HG03196 (cell line): ENCODE results near the gene ZMAT5.
A peak's percentile ranks its signal among the peaks of the same experiment; 100 is the strongest.

Experiments
- ATAC-seq: cut with Tn5 transposase; IDR thresholded peaks from one replicate; pipeline ENCODE4 v1.9.1; 2021; ENCODE audit not compliant: unreplicated experiment

The ZMAT5 gene

DNA sequence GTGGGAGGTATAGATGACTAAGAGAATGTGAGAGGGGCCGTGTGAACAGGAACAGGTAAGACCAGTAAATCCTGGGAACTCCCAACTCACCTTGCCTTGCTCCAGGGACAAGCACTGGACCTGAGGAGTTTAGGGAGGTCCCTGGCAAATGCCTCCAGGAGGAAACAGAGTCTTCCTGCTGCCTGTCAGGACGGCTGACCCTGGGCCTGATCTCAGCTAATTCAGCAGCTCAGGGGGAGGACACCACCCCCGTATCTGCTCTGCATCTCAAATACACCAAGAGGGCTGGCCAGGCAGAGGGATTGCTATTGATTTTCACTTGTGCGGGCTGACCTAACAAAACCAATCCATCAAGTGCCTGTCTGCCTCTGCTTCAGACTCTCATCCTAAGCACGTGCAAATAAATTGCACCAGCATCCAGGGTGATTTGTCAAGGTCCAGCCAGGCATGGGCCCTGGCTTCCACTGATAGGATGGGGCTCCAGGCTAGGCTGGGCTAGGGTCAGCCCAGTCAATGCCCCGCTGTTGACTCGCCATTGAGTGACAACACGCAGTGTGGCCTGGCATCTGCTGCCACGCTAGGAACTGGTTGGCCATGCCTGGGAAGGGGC, 20.7 kb upstream of the ZMAT5 start:
- ATAC-seq, result no peak

DNA sequence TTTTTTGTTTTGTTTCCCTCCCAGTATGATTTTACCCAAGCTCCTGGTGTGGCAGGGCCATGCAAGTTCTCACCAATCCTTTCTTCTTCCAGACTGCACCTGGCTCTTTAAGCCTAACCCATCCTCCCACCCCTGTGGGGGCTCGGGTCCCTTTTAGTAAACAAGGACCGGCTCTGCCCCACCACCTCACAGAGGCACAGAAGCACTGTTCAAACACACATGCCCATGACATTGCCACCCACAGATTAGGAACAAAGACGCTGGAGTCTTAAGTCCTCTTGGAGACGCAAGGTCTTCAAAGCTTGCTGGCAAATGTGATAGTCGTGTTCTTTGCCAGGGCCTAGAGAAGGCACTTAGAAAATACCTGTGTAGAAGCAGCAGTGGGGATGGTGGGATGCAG, 19.2 kb upstream of the ZMAT5 start:
- ATAC-seq, result no peak

- no peak for ATAC-seq
Observed at GRCh38 chr22:29784451-29785361, 17.9 kb upstream of the ZMAT5 start.

DNA sequence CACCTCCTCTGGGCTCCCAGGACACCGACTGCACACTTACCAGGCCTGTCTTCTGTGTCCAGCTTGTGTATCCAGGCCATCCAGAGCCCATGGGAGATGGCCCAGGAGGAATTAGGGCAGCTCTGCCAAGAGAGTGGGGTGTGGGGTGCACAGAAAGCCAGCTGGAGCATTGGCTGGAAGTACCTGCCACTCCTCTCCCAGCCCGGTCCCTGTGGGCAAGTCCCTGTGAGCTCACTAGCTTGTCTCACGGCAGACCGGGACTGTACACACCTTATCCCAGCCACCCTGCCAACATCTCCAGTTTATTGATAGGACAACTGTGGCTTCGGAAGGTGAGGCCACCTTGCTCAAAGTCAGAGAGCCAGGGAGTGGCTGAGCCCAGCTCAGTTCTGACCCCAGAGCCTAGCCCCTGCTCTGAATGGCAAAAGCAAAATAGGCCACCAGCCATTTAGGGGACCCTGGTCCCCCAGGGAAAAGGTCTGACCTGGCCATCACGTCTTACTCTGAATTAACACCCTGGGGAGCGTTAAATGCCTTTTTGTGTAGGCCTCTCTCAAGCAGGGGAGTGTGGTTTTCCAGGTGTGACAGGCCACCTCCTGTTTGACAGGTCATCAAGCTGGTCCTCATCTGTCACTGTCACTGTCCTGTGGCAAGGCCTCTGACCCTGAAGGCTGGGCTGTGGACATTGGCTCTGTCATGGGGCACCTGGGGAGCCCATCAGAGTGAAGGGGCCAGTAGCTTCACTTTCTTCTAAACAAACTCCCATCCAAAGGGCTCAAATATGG, 15.4 kb upstream of the ZMAT5 start:
- ATAC-seq, result no peak

- no peak for ATAC-seq
Observed at GRCh38 chr22:29780748-29781676, 14.2 kb upstream of the ZMAT5 start.

DNA sequence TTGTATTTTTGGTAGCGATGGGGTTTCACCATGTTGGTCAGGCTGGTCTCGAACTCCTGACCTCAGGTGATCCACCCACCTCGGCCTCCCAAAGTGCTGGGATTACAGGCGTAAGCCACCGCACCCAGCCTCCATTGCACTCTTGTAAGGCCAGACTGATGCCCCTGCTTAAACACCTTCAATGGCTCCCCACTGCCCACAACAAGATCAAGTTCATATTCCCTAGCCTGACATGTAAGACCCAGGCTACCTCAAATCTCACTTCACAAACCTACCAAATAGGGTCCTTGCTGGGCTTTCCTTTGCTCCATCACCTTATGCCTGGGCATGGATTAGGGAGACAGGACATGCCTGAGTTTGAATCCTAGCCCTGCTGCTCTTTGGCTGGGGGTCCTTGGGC, 13.4 kb upstream of the ZMAT5 start:
- no peak for ATAC-seq

GRCh38 chr22:29773233-29773632, 6.4 kb upstream of the ZMAT5 start:
- ATAC-seq, result no peak

DNA sequence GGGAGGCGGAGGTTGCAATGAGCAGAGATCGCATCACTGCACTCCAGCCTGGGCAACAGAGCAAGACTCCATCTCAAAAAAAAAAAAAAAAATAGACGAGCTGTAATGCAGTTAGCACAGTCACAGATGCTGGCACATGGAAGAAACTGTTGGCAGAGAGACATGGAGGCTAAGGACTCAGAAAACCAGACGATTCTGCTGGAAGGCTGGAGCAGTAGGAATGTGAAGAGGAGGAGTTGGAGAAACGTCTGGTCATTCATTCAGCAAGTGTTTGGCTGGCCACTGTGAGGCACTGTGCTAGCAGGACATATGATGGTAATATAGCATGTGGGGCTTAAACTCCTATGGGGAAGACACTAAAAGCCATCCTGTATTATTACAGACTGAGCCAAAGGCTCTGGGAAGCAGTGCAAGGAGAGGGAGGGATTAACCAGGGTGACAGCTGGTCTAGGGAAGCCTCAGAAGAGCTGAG, 5.4 kb upstream of the ZMAT5 start:
- no peak for ATAC-seq

DNA sequence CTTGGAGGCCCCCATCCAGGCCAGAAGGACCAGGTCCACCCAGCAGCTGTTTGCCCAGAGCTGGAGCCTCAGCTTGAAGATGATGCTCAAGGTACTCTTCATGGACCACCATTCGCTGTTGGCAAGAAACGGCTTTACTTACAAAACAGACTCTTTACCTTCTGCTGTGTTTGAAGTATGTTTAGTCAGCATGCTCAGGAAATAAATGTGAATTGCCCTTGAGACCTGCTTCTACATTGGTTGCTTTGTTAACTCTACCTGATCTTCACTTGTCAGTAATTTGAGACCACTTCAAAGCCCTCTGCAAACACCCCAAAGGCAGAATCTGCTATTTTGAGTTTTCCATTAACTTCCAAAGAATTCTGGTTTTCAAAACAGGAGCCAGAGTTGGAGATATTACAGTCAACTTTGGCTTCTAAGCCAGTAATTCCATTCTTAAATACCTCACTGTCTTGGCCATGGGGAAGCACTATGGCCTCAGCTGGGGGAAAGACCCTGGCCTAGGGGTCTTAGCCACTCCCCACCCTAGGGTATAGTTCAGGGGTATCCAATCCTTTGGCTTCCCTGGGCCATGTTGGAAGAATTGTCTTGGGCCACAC, 3.0 kb upstream of the ZMAT5 start:
- ATAC-seq, result no peak

DNA sequence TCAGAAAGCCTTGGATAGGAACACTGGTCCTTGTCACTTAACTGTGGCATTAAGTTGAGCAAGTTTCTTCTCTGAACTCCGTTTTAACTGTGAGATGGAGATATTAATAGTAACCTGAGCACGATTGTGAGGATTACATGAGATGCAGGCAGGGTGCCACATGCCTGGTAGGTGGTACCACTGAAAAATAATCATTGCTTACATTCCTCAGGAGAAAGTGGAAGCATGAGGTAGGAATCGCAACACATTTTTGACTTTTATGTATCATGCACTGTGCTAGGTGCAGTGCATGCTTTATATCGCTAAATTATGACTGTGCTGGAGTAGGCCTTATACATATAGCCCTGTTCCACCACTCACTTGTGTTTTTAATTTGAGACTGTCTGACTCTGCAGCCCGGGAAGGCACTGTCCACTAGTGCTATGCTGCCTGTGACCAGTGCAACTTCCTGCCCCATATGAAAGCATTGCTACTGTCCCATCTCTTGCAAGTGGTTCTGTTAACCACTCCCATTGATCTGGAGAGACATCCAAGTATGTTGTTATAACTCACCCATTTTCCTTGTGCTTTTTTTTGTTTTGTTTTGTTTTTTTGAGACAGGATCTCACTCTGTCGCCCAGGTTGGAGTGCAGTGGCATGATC, 1.4 kb upstream of the ZMAT5 start:
- no peak for ATAC-seq

DNA sequence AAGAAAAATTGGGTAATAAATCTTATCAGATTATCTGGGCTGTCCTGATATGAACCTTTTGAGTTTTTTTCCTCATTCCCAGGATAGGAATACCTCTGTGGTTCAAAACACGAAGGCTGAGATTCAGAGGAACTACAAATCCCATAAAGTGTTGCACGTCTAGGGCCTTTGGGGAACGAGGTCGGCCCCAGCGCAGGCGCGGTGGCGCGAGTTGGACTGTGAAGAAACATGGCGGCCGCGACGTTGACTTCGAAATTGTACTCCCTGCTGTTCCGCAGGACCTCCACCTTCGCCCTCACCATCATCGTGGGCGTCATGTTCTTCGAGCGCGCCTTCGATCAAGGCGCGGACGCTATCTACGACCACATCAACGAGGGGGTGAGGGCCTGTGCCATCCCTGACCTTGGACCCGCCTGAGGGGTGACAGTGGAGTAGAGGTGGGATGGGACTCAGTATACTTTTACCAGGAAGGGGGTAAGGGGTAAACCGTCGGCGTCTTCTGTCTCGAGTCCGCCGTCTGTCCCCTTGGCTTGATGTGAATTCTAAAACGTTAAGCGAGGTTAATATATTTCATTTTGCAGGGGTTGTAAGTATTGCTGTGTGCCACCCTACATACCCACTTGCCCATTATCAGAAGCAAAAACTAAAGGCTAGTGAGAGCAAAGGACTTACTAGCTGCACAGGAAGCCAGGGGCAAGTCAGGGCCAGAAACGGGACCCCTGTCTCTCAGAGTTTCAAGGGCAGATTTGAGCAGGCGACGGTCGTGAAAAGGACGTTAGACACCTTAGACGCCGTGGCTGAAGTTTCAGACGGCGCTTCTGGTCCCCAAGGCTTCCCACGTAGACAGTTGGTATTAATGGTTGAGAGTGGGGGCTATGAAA, 604 bp upstream of the ZMAT5 start, which contains the start of gene UQCR10:
Gene UQCR10, plus strand, starts transcription at position 199 of the 881 bp plus-strand sequence. Its CDS starts 30 bp downstream, at position 229.
- peak; percentile 63 for ATAC-seq

- no peak for ATAC-seq
Observed at GRCh38 chr22:29765905-29766631, 739 bp downstream of the ZMAT5 start.

DNA sequence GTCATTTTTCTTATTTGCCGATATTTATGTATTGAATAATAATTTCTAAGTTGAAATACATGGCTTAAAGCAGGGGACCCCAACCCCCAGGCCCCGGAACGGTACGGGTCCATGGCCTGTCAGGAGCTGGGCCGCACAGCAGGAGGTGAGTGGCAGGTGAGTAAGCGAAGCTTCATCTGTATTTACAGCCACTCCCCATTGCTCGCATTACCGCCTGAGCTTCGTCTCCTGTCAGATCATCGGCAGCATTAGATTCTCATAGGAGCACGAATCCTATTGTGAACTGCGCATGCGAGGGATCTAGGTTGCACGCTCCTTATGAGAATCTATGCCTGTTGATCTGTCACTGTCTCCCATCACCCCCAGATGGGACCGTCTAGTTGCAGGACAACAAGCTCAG, 4.5 kb downstream of the ZMAT5 start:
- no peak for ATAC-seq

DNA sequence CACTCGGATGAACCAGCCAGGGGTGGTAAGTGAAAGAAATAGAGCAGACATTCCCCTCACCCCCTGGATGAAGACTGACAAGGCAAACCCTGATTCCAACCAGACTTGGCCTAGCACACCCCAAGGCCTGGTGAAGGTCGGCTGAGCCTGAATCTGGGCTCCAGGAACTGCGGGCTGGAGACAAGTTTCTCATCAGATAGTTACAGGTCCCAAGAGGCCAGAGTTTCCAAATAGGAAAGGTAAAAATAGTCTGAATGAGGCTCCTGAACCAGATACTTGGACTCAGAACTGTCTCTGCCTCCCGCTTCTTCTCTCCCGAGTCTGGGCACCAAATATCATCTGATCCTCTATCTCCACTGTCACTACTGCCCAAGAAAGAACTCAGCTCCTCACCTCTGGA, 7.8 kb downstream of the ZMAT5 start:
- no peak for ATAC-seq

DNA sequence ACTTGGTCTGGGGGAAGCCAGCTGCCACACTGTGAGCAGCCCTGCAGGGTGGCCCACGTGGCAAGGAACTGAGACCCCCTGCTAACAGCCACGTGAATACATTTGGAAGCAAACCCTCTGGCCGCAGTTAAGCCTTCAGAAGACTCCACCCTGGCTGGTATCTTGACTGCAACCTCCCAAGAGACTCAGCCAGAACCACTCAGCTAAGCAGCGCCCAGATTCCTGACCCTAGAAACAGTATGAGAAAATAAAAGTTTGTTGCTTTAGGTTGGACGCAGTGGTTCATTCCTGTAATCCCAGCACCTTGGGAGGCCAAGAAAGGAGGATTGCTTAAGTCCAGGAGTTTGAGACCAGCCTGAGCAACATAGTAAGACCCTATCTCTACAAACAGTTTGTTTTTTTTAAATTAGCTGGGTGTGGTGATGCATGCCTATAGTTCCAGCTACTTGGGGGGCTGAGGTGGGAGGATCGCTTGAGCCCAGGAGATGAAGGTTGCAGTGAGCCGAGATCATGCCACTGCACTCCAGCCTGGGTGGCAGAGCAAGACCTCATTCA, 8.7 kb downstream of the ZMAT5 start:
- no peak for ATAC-seq

DNA sequence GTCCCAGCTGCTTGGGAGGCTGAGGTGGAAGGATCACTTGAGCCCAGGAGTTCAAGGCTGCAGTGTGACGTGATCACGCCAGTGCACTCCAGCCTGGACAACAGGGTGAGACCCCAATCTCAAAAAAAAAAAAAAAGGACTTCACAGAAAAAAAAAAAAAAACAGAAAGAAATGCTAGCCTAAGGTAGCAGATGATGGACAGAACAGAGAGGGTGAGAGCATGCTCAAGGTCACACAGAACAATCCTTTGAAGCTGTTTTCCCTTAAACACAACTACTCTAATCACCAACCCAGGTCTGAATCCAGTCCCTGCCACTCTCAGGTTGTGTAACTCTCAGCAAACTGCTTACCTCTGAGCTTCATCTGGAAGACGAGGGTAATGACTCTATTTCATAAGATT, 9.7 kb downstream of the ZMAT5 start:
- no peak for ATAC-seq

- no peak for ATAC-seq
Observed at GRCh38 chr22:29756341-29756740, 10.5 kb downstream of the ZMAT5 start.

- ATAC-seq, result no peak
Observed at GRCh38 chr22:29755889-29756288, 10.9 kb downstream of the ZMAT5 start.
